GM12875 (cell line): ENCODE results near the gene CTNND2.

Experiments
- H3K4me3 ChIP-seq: one replicate; pipeline ENCODE4 v1.5.1; 2011; ENCODE audit warnings: low read depth, low read length, control low read depth
- CTCF ChIP-seq: IDR thresholded peaks from 2 replicates; pipeline ENCODE4 v1.5.1; 2011; ENCODE audit warnings: low read depth, mild to moderate bottlenecking, control low read depth, inconsistent platforms, low read length, moderate library complexity, borderline replicate concordance; ENCODE audit not compliant: insufficient read depth

Gene CTNND2

GRCh38 chr5:11918463-11919045 lies 14.3 kb upstream of the CTNND2 start:
- no peak for TF ChIP-seq CTCF
- no peak overlapping the region for H3K4me3 ChIP-seq

- H3K4me3 ChIP-seq, result no peak overlapping the region
- no peak for TF ChIP-seq CTCF
Measured at GRCh38 chr5:11909471-11909870, 5.2 kb upstream of the CTNND2 start.

- no peak overlapping the region for H3K4me3 ChIP-seq
- TF ChIP-seq CTCF, result no peak
Measured at GRCh38 chr5:11906497-11906896, 2.3 kb upstream of the CTNND2 start.

- TF ChIP-seq CTCF, result no peak
- H3K4me3 ChIP-seq, result no peak overlapping the region
Measured at GRCh38 chr5:11905206-11905605, 960 bp upstream of the CTNND2 start.

- no peak for TF ChIP-seq CTCF
- no peak overlapping the region for H3K4me3 ChIP-seq
Measured at GRCh38 chr5:11903614-11904264, 507 bp downstream of the CTNND2 start.

- no peak overlapping the region for H3K4me3 ChIP-seq
Measured at GRCh38 chr5:11903121-11903613, 1.1 kb downstream of the CTNND2 start.

More at GRCh38 chr5:11903121-11903613, 1.1 kb downstream of the CTNND2 start:
- TF ChIP-seq CTCF, result no peak
